NT2/D1 (cell line): ENCODE results near the gene RTP2.

Source experiments
- YY1 ChIP-seq: IDR thresholded peaks from 2 replicates; pipeline ENCODE4 v1.6.1; 2011; ENCODE audit not compliant: insufficient read length, insufficient read depth
- ZNF274 ChIP-seq: IDR thresholded peaks from 2 replicates; pipeline ENCODE4 v1.6.1; 2011; ENCODE audit warnings: mild to moderate bottlenecking, low read depth, low read length

DNA sequence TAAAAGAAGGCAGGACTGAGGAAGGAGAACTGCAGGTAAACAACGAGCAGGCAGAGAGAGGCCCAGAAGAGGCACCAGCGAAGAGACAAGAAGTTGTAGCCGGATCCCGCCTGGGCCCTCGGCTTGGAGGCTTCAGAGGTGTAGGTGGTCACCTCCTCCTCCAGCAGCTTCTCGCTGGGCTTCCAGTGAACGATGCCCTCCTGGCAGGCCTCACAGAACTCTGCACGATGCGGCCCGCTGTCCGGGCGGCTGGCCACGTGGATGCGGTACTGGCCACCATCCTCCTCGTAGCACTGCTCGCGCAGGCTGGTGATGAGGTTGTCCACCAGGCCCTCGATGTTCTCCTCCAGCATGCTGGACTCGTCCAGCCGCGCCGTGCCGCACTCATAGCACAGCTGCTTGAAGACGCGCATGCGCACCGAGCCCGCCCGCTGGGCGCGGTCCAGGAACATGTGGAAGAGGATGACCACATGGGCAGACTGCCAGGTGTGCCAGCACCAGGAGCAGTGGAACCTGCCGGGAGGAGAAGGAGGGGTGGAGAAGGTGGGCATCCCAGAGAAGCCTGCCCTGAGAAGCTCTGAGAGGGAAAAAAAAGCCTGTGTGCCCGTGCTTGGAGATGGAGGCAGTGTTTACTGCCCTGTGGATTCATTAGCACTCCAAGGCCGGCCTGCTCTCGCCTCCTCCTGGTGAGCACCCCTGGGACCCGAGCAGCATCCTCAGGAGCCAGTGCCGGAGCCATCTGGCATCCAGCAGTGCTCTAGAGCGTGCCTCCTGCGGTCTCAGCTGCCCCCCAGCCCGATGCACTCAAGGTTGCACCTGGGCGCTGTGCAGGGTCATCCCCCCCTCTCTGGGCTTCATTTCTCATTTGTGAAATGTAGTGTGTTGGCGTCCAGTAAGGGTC, 3.6 kb downstream of the RTP2 start:
- TF ChIP-seq ZNF274 = no peak
- TF ChIP-seq YY1 = no peak
